HL-60/S4 treated with retinoic acid at 250 ng/mL for 4 days and 3 days (cell line): ENCODE measurements around the gene TNXB.
"Not testable (repeated sequence)": the region's sequence is repeated elsewhere in the genome, so short reads cannot be mapped to it uniquely, and the experiment has no call there.

ENCODE experiments used
- in situ Hi-C: fragments of 300-500 bp; cut with MboI; formaldehyde crosslinking; loops from 2 replicates; pipeline ENCODE4 v1.7.0; 2022; ENCODE audit warnings: low sequenced_read_pairs

Gene TNXB

GRCh38 chr6:32112431-32112980 lies 3.4 kb upstream of the TNXB start:
- in situ Hi-C loops, result no loop called here

DNA sequence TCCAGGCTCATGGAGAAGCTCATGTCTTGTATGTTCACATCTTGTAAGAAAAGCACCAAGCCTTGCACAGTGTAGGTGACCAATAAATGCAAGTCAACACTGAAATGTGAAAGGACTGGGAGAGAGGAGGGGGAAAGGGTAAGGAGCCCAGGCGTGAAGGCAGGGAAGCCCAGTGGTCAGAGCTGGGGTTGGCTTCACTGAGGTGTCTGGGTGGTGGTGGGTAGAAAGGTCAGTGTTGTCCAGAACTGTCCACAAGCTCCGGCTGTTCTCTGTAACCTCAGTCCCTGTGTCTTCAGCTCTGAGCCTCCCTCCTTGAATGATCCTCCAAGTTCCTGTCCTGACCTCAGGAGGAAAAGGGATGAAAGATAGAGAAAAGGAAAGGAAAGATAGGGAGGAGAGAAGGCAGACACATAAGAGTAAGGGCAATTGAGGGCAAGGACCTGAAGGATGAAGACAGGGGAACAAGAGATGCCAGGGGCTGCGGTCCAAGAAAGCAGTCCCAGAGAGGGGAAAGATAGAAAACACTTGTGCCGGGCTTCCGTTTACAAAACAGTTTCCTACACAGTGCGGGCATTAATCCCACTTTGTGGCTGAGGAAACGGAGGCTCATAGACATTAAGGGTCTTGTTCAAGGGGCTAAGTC lies 2.4 kb upstream of the TNXB start:
- in situ Hi-C loops, result no loop called here

GRCh38 chr6:32110632-32111031 lies 1.5 kb upstream of the TNXB start:
- in situ Hi-C loops, result no loop called here

DNA sequence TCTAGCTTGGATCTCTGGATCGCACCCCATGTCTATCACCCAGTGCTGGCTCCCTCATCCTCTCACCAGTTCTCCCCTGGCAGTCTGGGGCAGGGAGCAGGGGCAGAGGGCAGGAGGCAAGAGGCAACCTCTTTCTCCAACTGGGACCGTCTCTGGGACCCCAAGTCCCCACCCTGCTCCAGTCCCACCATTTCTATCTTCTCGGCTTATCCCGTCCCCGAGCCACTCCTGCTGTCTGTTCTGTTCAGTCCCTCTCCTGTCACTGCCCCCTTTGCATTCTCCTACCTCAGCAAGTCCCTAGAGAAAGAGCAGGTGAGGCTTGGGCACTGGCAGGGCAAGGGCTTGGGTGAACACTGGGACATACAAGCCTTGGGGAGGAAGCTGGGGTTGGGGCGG lies 625 bp upstream of the TNXB start:
- in situ Hi-C loops, result no loop called here

GRCh38 chr6:32108727-32109113 lies 418 bp downstream of the TNXB start:
- in situ Hi-C loops, result no loop called here

DNA sequence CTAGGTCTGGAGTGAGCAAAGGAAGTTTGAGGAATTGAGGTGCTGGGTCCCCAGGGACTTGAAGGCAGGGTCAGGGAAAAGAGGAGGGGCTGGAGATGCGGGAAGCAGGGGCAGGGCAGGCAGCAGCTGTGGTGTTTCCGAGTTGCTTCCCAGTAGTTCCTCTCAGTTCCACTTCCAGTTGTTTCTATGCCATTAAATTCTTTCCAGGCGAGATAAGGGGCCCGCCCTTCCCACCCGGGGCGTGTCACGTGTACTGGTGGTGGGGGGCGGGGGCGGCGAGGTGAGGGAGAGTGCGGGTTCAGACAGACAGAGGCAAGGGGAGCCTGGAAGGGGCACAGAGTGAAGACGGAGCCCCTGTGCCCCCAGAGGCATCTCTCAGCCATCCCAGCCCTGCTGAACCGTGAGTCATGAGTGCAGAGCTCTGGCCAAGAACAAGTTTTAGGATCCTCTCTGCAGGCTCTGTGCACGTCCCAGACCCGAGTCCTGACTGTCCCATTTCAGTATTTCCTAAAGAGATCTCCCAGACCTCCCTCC lies 977 bp downstream of the TNXB start:
- in situ Hi-C loops, result no loop called here

DNA sequence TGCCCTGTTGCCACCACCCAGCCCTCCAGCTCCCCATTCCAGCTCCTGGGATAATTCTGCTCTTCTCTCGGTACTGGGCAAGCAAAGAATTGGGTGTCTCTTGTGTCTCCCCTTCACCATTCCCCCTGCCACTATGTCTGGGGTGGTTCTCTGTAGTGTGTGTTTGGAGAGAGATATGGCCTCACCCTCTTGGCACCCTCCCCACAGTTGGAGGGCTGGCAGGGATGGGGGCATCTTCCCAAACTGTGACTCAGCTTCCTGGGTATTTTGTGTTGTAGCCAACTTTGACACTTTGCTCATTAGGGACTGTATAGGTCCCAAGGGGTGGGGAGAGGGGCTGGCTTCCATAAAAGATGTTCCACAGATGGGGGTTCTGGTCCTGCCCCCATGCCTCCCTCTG lies 1.7 kb downstream of the TNXB start:
- in situ Hi-C loops, result no loop called here

GRCh38 chr6:32105433-32105832 lies 3.7 kb downstream of the TNXB start:
- in situ Hi-C loops, result no loop called here

DNA sequence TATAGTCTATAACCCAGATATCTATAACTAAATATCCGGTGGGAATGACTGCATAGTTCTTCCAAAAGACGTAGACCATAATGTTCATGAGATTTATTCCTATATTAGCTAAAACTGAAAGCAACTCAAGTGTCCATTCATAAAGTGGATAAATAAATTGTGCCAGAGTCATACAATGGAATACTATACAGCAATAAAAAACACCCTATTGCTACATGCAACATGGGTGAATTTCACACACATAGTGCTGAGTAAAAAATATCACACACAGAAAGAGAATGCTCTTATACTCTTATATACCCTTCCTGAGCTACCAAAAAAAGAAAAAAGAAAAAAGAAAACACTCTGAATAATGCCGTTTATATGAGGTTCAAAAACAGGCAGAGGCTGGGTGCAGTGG lies 6.9 kb downstream of the TNXB start:
- in situ Hi-C loops, result no loop called here

- in situ Hi-C loops, result not testable (repeated sequence)
Observed at GRCh38 chr6:32100251-32100650, 8.9 kb downstream of the TNXB start.

GRCh38 chr6:32097364-32097763 lies 11.8 kb downstream of the TNXB start:
- in situ Hi-C loops, result no loop called here

- in situ Hi-C loops, result no loop called here
Observed at GRCh38 chr6:32096394-32097258, 12.5 kb downstream of the TNXB start.

DNA sequence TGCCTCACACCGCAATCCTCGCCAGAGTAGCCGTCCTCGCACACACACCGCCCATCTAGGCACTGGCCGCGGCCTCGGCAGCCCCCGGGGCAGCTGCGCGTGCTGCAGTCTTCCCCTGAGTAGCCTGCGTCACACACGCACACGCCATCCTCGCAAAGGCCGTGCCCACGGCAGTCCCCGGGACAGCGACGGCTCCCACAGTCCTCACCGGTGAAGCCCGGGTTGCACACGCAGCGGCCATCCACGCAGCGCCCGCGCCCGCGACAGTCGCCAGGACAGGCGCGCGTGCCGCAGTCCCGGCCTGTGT lies 13.1 kb downstream of the TNXB start:
- in situ Hi-C loops, result no loop called here

DNA sequence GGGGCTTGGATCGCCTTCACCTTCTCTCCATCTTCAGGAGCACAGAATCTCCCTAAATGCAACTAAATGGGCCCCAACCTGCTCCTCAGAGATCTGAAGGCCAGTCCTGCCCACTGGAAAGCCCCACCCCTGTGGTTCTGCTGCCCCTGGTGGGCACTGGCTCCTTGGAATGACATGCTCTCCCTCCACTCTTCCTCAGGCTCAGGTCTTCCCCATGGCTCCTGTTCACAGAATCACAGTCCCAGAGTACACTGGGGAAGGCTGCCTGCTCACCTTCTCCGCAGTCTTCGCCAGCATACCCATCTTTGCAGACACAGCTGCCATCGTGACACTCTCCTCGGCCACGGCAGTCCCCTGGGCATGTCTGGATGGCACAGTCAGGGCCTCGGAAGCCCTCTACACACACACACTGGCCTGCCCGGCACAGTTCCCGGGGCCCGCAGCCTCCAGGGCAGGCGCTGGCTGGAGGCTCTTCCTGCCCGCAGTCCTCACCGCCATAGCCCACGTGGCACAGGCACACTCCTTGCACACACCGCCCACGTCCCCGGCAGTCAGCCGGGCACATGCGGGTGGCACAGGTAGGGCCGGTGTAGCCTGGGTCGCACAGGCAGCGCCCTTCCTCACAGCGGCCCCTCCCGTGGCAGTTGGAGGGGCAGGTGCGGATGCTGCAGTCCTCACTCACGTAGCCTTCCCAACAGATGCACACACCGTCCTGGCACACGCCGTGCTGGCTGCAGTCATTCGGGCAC lies 13.6 kb downstream of the TNXB start:
- in situ Hi-C loops, result no loop called here

GRCh38 chr6:32092760-32093497 lies 16.2 kb downstream of the TNXB start:
- in situ Hi-C loops, result no loop called here

- in situ Hi-C loops, result no loop called here
Observed at GRCh38 chr6:32089082-32089828, 19.9 kb downstream of the TNXB start.

- in situ Hi-C loops, result no loop called here
Observed at GRCh38 chr6:32088487-32089049, 20.6 kb downstream of the TNXB start.

GRCh38 chr6:32087574-32088486 lies 21.3 kb downstream of the TNXB start:
- in situ Hi-C loops, result no loop called here
